Gastroesophageal sphincter (tissue), 4 donors: ENCODE data around the gene GASK1A. TPM values are rescaled to one million over a fixed set of nuclear protein-coding genes. Genes with fewer than 3 reads are reported as not detected.

Experiments used
- ATAC-seq: fragments of 150-250 bp; one replicate; pipeline ENCODE4 v1.9.1; 2016; ENCODE audit warnings: mild to moderate bottlenecking, moderate library complexity
- H3K27ac ChIP-seq, 4 donors: fragments of 200-600 bp; sonication (generic) in 3 of 4; 1 replicate in 3 of 4; 2 replicates in 1 of 4; pipeline ENCODE4 v1.5.1; 2016 to 2019
- H3K27me3 ChIP-seq: fragments of 200-600 bp; sonication (generic); one replicate; pipeline ENCODE4 v1.5.1; 2019
- H3K36me3 ChIP-seq, 2 donors: fragments of 200-600 bp; sonication (generic); one replicate each; pipeline ENCODE4 v1.5.1; 2019; ENCODE audit warnings: control low read depth in 1 of 2
- H3K4me1 ChIP-seq, 3 donors: fragments of 200-600 bp; sonication (generic); 1 replicate in 2 of 3; 2 replicates in 1 of 3; pipeline ENCODE4 v1.5.1; 2016 to 2019; ENCODE audit warnings: control low read depth in 2 of 3
- H3K4me3 ChIP-seq, 2 donors: fragments of 200-600 bp; sonication (generic); one replicate each; pipeline ENCODE4 v1.5.1; 2019; ENCODE audit warnings: mild to moderate bottlenecking in 1 of 2, moderate library complexity in 1 of 2
- H3K9me3 ChIP-seq, 3 donors: fragments of 200-600 bp; sonication (generic); one replicate each; pipeline ENCODE4 v1.5.1; 2017 to 2019; ENCODE audit warnings: control low read depth in 2 of 3
- EP300 ChIP-seq: sonication (generic); formaldehyde crosslinking; IDR thresholded peaks from one replicate; pipeline ENCODE4 v1.6.1; 2017; ENCODE audit warnings: antibody characterized with exemption, mild to moderate bottlenecking
- POLR2A ChIP-seq, 2 donors: fragments of 450-650 bp; IDR thresholded peaks; one replicate each; pipeline ENCODE4 v1.6.1; 2017; ENCODE audit warnings: antibody characterized with exemption in 2 of 2, mild to moderate bottlenecking in 2 of 2, moderate library complexity in 1 of 2
- POLR2AphosphoS5 ChIP-seq: sonication (generic); formaldehyde crosslinking; IDR thresholded peaks from one replicate; pipeline ENCODE4 v1.6.1; 2017; ENCODE audit warnings: antibody characterized with exemption
- WGBS, 2 donors: methylation state at CpG; one replicate each; pipeline ENCODE4 v1.1.5; 2018; ENCODE audit warnings: low coverage in 1 of 2; 5-methylcytosine and 5-hydroxymethylcytosine counted together
- total RNA-seq, 4 donors: library from RNA; depleted of rRNA; stranded (reverse); fragments of >200 nt; gene quantifications; one replicate each; pipeline ENCODE4 v1.1.0, GENCODE V29; 2016
- TF ChIP-seq, protein P1 (sequence below), 4 experiments: fragments of 200-600 bp in 2 of 4; fragments of 450-650 bp in 2 of 4; sonication (generic) in 1 of 4; IDR thresholded peaks; one replicate each; pipeline ENCODE4 v1.5.1; 2017 to 2019; ENCODE audit warnings: antibody characterized with exemption in 4 of 4, mild to moderate bottlenecking in 2 of 4, moderate library complexity in 2 of 4

GASK1A gene
- total RNA-seq, 4 donors from 2014 or later = 11.5 to 49.3 (median 24.2) TPM

GRCh38 chr3:43080726-43081568, 101.8 kb downstream of the GASK1A start:
- no peaks in the 10 kb centered on the region for H3K27me3 ChIP-seq
- peaks cover 0 to 55% of the 10 kb centered on the region in 2 donors for H3K36me3 ChIP-seq
- no peak overlapping the region for H3K4me3 ChIP-seq
- no peak overlapping the region for H3K27ac ChIP-seq
- WGBS, 2 donors = 100% methylated on average over 5 of the region's 40 CpGs; no CpG with 5 or more reads in 1 of the 2 donors
- H3K9me3 ChIP-seq = no peaks in the 10 kb centered on the region
- H3K4me1 ChIP-seq = peaks cover 0 to 7% (median 0%) of the 10 kb centered on the region in 3 donors
- no peak for ATAC-seq
- no peak for TF ChIP-seq POLR2A (IDR thresholded peaks at IDR 0.05)
- TF ChIP-seq, protein P1, sequence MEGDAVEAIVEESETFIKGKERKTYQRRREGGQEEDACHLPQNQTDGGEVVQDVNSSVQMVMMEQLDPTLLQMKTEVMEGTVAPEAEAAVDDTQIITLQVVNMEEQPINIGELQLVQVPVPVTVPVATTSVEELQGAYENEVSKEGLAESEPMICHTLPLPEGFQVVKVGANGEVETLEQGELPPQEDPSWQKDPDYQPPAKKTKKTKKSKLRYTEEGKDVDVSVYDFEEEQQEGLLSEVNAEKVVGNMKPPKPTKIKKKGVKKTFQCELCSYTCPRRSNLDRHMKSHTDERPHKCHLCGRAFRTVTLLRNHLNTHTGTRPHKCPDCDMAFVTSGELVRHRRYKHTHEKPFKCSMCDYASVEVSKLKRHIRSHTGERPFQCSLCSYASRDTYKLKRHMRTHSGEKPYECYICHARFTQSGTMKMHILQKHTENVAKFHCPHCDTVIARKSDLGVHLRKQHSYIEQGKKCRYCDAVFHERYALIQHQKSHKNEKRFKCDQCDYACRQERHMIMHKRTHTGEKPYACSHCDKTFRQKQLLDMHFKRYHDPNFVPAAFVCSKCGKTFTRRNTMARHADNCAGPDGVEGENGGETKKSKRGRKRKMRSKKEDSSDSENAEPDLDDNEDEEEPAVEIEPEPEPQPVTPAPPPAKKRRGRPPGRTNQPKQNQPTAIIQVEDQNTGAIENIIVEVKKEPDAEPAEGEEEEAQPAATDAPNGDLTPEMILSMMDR (IDR thresholded peaks at IDR 0.05) = no peak
- TF ChIP-seq EP300 = no peak
- no peak for TF ChIP-seq POLR2AphosphoS5

GRCh38 chr3:43081796-43082195, 102.7 kb downstream of the GASK1A start:
- no peaks in the 10 kb centered on the region for H3K9me3 ChIP-seq
- H3K36me3 ChIP-seq = peaks cover 0 to 55% of the 10 kb centered on the region in 2 donors
- H3K4me3 ChIP-seq = no peak overlapping the region
- peaks cover 0 to 7% (median 0%) of the 10 kb centered on the region in 3 donors for H3K4me1 ChIP-seq
- ATAC-seq = no peak
- H3K27ac ChIP-seq = no peak overlapping the region
- WGBS, 2 donors = 40% methylated on average over 1 of the region's 5 CpGs; no CpG with 5 or more reads in 1 of the 2 donors
- no peak for TF ChIP-seq POLR2A (IDR thresholded peaks at IDR 0.05)
- TF ChIP-seq, protein P1 (IDR thresholded peaks at IDR 0.05) = no peak
- no peak for TF ChIP-seq EP300
- no peak for TF ChIP-seq POLR2AphosphoS5
- no peaks in the 10 kb centered on the region for H3K27me3 ChIP-seq

GRCh38 chr3:43082457-43082856, 103.3 kb downstream of the GASK1A start:
- WGBS, 2 donors = 90% methylated on average over 2 of the region's 2 CpGs; no CpG with 5 or more reads in 1 of the 2 donors
- H3K36me3 ChIP-seq = peaks cover 0 to 55% of the 10 kb centered on the region in 2 donors
- no peak for ATAC-seq
- TF ChIP-seq POLR2AphosphoS5 (no peak), POLR2A (IDR thresholded peaks at IDR 0.05) (no peak), EP300 (no peak)
- TF ChIP-seq, protein P1 (IDR thresholded peaks at IDR 0.05) = no peak
- H3K9me3 ChIP-seq = no peaks in the 10 kb centered on the region
- H3K4me3 ChIP-seq = no peak overlapping the region
- H3K4me1 ChIP-seq = peaks cover 0 to 13% (median 0%) of the 10 kb centered on the region in 3 donors
- no peak overlapping the region for H3K27ac ChIP-seq
- H3K27me3 ChIP-seq = no peaks in the 10 kb centered on the region

DNA sequence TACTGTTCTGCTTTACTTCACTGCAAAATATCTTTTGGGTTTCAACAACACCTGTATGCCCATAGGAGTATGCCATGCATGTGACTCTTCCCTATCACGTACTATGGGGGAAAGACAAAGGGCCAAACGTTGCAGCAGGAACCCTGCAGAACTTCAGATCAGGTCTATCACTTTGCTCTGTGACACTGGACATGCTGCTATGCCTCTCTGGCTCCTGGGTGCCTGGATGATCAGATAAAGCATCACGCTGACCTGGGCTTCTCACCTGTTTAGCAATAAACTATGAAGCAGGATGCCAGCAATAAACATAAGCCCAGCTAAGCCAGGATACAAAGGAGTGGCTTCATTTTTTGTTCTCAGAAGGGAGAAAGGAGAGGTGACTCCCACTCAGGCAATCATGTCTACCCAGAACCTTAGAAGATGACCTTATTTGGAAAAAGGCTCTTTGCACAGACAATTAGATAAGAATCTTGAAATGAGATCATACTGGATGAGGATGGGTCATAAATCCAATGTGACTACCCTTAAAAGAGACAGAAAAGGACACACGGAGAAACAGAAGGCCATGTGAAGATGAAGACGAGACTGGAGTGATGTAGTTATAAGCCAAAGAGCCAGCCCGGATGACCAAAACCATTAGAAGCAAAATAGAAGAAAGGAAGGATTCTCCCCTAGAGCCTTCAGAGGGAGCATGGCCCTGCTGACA, 107.5 kb downstream of the GASK1A start:
- Histone ChIP-seq H3K4me3 (no peak overlapping the region), H3K27me3 (no peaks in the 10 kb centered on the region), H3K36me3 (peaks cover 0 to 21% of the 10 kb centered on the region in 2 donors), H3K27ac (no peak overlapping the region), H3K4me1 (peaks cover 6 to 33% (median 11%) of the 10 kb centered on the region in 3 donors), H3K9me3 (no peaks in the 10 kb centered on the region)
- no peak for TF ChIP-seq POLR2A (IDR thresholded peaks at IDR 0.05)
- TF ChIP-seq, protein P1 (IDR thresholded peaks at IDR 0.05) = no peak
- no peak for TF ChIP-seq EP300
- no peak for TF ChIP-seq POLR2AphosphoS5
- WGBS, 2 donors = 73 to 85% methylated on average over 3 of the region's 6 CpGs
- no peak for ATAC-seq
